OCI-LY7 (cell line): ENCODE results near the gene BZW1.

Experiments
- EZH2phosphoT487 ChIP-seq: fragments of 200-600 bp; sonication (generic); IDR thresholded peaks from 2 replicates; pipeline ENCODE4 v1.6.1; 2018; ENCODE audit warnings: low read depth, borderline replicate concordance, mild to moderate bottlenecking, mixed run types, antibody characterized with exemption, low read length, moderate library complexity, mixed read lengths
- TF ChIP-seq, protein P1 (sequence below): fragments of 200-600 bp; sonication (generic); conservative IDR thresholded peaks from 2 replicates; pipeline ENCODE4 v1.5.1; 2014; ENCODE audit warnings: mild to moderate bottlenecking, antibody characterized with exemption, low read length, moderate library complexity, mixed read lengths

DNA sequence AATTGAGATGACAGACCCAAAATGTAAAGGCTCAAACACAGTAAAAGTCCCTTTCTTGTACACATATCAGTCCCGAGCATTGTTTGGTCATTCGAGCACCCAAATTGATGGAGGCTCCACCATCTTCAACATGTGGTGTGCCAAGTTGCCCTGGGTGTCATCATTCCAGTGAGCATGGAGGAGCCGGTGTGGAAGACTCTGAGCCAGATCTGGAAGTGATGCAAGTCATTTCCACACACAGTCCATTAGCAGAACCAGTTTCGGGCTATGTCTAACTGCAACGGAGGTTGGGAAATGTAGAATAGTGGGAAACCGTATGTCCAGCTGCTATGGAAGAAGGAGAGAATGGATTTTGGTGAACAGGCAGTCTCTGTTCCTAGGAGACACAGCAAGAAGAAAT lies 40.9 kb upstream of the BZW1 start:
- TF ChIP-seq, protein P1, sequence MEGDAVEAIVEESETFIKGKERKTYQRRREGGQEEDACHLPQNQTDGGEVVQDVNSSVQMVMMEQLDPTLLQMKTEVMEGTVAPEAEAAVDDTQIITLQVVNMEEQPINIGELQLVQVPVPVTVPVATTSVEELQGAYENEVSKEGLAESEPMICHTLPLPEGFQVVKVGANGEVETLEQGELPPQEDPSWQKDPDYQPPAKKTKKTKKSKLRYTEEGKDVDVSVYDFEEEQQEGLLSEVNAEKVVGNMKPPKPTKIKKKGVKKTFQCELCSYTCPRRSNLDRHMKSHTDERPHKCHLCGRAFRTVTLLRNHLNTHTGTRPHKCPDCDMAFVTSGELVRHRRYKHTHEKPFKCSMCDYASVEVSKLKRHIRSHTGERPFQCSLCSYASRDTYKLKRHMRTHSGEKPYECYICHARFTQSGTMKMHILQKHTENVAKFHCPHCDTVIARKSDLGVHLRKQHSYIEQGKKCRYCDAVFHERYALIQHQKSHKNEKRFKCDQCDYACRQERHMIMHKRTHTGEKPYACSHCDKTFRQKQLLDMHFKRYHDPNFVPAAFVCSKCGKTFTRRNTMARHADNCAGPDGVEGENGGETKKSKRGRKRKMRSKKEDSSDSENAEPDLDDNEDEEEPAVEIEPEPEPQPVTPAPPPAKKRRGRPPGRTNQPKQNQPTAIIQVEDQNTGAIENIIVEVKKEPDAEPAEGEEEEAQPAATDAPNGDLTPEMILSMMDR, result no peak
- no peak for TF ChIP-seq EZH2phosphoT487
